ENCODE results near the gene LDHA. TPM values are rescaled to one million over a fixed set of nuclear protein-coding genes. Genes with fewer than 3 reads are reported as not detected.

LDHA gene
- total RNA-seq (2022; extraction: Qiagen RNA extraction; ENCODE audit: low read depth): 2,181 to 3,051 TPM (median 2,653 TPM) in 5 replicates

GRCh38 chr11:18394275-18394927, at the start of gene LDHA:
LDHA (plus strand) TSS chr11:18394563; CDS start chr11:18396843, 2,280 bp downstream.

GRCh38 chr11:18455686-18456372, 61.5 kb downstream of the LDHA start, which contains the start of gene LDHAL6A:
LDHAL6A (plus strand) TSS chr11:18455856; CDS start chr11:18456681, 825 bp downstream.

Other genes starting within 250 kb of the LDHA start
- gene MRGPRX4, start 221.7 kb upstream of the LDHA start, total RNA-seq (2022; extraction: Qiagen RNA extraction; ENCODE audit: low read depth): not detected in 5 replicates
- gene SAA4, start 157.8 kb upstream of the LDHA start, total RNA-seq (2022; extraction: Qiagen RNA extraction; ENCODE audit: low read depth): not detected in 5 replicates
- not detected in 5 replicates for gene SAA2, start 145.9 kb upstream of the LDHA start, total RNA-seq (2022; extraction: Qiagen RNA extraction; ENCODE audit: low read depth)
- gene SAA1, start 128.3 kb upstream of the LDHA start, total RNA-seq (2022; extraction: Qiagen RNA extraction; ENCODE audit: low read depth): 0.24 to 0.55 TPM (median 0.43 TPM) in 4 of 5 replicates, not detected in the other
- gene HPS5, start 72.4 kb upstream of the LDHA start, total RNA-seq (2022; extraction: Qiagen RNA extraction; ENCODE audit: low read depth): 12.7 to 15.1 TPM (median 13.8 TPM) in 5 replicates
- 32.9 to 41.2 TPM (median 38.7 TPM) in 5 replicates for gene GTF2H1, start 72.0 kb upstream of the LDHA start, total RNA-seq (2022; extraction: Qiagen RNA extraction; ENCODE audit: low read depth)
- gene LDHC, start 17.8 kb downstream of the LDHA start, total RNA-seq (2022; extraction: Qiagen RNA extraction; ENCODE audit: low read depth): 0.26 TPM in 2 of 5 replicates, not detected in the others
- not detected in 5 replicates for gene LDHAL6A, start 61.3 kb downstream of the LDHA start, total RNA-seq (2022; extraction: Qiagen RNA extraction; ENCODE audit: low read depth)
- gene TSG101, start 132.4 kb downstream of the LDHA start, total RNA-seq (2022; extraction: Qiagen RNA extraction; ENCODE audit: low read depth): 95.6 to 115 TPM (median 107 TPM) in 5 replicates
- gene UEVLD, start 194.2 kb downstream of the LDHA start, total RNA-seq (2022; extraction: Qiagen RNA extraction; ENCODE audit: low read depth): 18.5 to 25.6 TPM (median 23.5 TPM) in 5 replicates
- 1.9 to 2.7 TPM (median 2.3 TPM) in 5 replicates for gene MISFA, start 205.2 kb downstream of the LDHA start, total RNA-seq (2022; extraction: Qiagen RNA extraction; ENCODE audit: low read depth)
- 17.9 to 24.4 TPM (median 22.8 TPM) in 5 replicates for gene SPTY2D1, start 239.8 kb downstream of the LDHA start, total RNA-seq (2022; extraction: Qiagen RNA extraction; ENCODE audit: low read depth)